GM18502 (cell line): ENCODE results near the gene ZNF227.
"Not testable (repeated sequence)": the region's sequence is repeated elsewhere in the genome, so short reads cannot be mapped to it uniquely, and the experiment has no call there.

Experiments
- ATAC-seq: cut with Tn5 transposase; IDR thresholded peaks from one replicate; pipeline ENCODE4 v1.9.1; 2021; ENCODE audit warnings: mild to moderate bottlenecking; ENCODE audit not compliant: unreplicated experiment, poor library complexity

Gene ZNF227

DNA sequence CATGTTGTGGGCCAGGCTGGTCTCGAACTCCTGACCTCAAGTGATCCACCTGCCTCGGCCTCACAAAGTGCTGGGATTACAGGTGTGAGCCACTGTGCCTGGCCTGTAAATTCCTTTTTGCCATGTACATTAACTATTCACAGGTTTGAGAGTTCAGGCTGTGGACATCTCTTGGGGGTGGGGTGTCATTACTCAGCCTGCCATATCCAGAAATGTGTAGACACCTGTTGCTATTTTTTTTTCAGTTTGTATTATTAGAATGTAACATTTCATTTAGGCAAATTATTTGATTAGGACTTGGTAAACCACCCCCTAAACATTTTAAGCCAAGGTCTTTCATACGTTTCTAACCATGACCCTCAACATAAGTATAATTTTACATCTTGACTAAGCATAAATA, 20.5 kb downstream of the ZNF227 start:
- no peak for ATAC-seq

DNA sequence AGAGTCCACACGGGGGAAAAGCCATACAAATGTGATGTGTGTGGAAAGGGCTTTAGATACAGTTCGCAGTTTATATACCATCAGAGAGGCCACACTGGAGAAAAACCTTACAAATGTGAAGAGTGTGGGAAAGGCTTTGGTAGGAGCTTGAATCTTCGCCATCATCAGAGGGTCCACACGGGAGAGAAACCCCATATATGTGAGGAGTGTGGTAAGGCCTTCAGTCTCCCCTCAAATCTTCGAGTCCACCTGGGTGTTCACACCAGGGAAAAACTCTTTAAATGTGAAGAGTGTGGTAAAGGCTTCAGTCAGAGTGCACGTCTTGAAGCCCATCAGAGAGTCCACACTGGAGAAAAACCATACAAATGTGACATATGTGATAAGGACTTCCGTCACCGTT, 24.1 kb downstream of the ZNF227 start:
- no peak for ATAC-seq

DNA sequence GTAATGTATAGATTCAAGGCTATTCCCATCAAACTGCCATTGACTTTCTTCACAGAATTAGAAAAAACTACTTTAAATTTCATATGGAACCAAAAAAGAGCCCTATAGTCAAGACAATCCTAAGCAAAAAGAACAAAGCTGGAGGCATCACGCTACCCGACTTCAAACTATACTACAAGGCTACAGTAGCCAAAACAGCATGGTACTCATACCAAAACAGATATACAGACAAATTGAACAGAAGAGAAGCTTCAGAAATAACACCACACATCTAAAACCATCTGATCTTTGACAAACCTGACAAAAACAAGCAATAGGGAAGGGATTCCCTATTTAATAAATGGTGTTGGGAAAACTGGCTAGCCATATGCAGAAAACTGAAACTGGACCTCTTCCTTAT, 40.0 kb downstream of the ZNF227 start:
- not testable (repeated sequence) for ATAC-seq

DNA sequence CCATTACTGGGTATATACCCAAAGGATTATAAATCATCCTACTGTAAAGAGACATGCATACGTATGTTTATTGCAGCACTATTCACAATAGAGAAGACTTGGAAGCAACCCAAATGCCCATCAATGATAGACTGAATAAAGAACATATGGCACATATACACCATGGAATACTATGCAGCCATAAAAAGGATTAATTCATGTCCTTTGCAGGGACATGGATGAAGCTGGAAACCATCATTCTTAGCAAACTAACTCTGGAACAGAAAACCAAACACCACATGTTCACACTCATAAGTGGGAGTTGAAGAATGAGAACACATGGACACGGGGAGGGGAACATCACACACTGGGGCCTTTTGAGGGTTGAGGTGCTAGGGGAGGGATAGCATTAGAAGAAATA, 41.1 kb downstream of the ZNF227 start:
- not testable (repeated sequence) for ATAC-seq

DNA sequence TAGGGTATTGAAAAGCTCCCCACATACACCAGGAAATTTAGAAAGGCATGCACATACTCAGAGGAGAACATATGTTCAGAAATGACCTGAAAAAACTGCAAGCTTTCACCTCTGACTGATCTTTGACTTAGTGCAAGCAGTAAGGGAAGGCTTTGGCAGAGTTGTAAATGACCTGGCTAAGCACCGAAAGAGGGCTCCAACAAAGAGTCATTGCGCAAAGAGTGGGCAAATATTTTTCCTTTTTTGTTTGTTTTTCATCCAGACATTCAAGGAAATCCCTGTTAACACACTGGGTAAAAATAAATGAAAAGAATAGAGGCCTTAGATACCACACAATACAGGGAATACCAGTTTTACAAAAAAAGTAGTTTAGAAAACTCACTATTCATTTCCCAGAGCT, 42.2 kb downstream of the ZNF227 start:
- no peak for ATAC-seq

DNA sequence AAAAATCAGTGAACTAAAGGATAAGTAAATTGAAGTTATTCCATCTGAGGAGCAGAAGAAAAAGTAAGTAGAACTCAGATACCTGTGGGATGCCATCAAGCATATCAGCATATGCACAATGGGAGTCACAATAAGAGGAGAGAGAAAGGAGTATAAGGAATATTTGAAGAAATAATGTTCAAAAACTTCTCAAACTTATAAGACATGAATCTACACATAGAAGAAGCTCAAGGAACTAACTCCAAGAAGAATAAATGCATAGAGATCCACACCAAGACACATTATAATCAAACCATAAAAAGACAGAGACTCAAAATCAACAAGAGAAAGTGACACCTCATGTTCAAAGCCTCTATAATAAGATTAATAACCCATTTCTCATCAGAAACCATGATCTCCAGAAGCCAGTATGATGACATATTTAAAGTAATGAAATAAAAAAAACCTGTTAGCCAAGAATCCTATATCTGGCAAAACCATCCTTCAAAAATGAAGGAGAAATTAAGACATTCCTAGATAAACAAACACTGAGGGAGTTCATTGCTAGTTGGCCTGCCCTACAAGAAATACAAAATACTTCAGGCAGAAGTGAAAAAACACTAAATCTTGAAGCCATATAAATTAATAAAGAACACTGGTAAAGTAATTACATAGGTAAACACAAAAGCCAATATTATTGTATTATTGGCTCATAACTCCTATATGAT, 43.5 kb downstream of the ZNF227 start:
- ATAC-seq: no peak

DNA sequence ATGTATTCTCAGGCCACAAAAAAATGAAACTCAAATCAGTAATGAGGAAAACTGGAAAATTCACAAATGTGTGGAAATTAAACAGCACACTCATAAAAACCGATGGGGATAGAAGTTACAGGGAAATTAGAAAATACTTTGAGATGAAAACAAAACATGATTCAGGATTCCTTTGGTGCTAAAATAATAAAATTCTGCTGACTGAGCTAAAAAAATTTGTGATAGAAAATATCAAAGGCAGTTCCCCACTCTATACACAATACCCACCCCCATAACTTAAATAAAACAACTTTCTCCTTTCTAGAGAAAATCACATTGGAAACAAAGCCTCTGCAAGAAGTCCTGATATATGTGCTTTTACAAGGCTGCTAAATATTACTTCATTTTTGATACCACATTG, 45.8 kb downstream of the ZNF227 start:
- no peak for ATAC-seq

DNA sequence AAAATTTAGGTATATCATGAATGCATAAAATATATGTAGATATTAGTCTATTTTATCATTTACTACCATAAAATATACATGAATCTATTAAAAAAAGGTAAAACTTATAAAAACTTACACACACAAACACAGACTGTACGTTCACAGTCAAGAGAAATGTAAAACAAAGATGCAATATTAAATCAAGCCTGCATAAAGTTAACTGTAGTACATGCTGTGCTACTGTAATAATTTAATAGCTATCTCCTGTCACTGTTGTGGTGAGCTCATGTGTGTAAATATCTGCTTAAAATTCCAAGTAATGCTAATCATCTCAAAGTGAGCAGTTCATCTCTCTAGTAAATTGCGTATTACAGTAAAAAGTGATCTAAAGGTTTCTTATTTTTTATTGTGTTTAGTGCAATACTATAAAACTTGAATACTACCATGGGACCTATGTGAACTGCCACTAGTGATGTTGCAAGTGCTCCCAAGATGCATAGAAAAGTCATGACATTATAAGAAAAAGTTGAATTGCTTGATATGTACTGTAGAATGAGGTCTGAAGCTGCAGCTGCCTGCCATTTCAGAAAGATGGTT, 46.6 kb downstream of the ZNF227 start:
- no peak for ATAC-seq

DNA sequence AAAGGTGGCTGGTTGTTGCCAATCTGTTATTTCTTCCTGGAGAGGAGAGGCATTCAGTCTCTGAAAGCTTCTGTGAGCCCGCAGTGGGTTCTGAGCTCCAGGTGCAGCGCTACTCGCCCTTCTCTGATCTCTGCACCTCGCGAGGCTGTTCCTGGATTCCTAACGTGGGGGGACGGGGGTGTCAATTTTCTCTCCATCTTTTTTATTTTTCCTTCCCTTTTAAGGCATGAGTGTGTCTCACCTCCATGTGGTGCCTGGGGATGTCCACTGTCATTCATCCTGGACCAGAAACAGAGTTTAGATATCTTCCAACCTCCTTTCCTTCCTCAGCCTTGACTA, 48.0 kb downstream of the ZNF227 start:
- ATAC-seq: no peak

DNA sequence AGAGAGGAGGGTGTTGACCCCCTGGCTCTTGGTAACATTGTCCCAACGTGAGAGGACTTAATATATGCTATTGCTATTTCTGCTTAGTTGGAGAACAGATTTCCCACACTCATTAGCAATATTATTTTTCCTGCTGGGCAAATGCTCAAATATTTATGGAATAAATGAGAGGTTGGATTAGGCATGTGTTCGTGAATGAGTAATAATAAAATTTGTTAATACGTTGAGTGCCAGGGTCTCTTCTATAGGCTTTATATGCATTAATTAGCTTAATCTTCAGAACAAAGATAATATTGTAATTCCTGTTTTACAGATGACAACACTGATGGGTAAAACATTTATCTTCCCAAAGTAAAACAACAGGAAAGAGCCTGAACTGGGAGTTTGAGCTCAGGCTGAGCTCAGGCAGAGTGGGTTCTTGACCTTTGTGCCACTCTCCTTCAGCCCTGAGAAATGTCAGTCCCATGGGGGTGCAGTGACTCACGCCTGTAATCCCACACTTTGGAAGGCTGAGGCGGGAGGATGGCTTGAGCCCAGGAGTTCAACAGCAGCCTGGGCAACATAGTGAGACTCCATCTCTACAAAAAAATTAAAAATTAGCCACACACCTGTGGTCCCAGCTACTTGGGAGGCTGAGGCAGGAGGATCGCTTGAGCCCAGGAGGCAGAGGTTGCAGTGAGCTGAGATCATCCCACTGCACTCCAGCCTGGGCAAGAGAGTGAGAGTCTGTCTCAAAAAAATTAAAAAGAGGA, 48.5 kb downstream of the ZNF227 start:
- no peak for ATAC-seq

DNA sequence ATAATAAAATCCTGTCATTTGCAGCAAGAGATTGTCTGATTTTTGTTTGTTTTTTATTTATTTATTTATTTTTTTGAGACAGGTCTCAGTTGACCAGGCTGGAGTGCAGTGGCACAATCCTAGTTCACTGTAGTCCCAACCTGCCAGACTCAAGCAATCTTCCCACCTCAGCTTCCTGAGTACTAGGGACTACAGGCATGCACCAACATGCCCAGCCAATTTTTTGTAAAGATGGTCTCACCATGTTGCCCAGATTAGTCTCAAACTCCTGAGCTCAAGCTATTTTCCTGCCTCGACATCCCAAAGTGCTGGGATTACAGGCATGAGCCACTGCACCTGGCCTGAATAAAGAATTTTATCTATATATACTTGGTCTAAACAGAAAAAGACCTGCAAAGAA, 65.0 kb downstream of the ZNF227 start:
- no peak for ATAC-seq

DNA sequence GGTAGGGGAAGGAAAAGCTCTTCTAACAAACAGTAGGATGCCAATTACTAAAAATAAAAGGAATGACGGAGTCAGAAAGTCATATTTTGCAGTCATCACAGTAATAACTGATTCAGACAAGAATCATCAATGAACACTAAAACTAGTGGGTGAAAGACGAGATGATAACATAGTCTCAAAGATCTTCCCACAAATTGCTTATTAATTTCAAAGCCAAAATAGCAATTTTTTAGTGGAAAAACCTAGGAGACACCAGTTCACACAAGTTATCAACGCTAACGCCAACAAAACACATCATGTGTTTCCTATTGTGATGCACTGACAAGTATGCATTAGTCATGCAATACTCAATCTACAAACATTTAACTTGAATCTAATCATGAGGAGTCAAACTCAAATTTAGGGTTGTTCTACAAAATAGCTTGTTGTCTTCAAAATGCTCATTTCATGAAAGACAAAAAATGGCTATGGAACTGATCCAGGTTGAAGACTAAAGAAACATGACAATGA, 65.9 kb downstream of the ZNF227 start:
- ATAC-seq: no peak

DNA sequence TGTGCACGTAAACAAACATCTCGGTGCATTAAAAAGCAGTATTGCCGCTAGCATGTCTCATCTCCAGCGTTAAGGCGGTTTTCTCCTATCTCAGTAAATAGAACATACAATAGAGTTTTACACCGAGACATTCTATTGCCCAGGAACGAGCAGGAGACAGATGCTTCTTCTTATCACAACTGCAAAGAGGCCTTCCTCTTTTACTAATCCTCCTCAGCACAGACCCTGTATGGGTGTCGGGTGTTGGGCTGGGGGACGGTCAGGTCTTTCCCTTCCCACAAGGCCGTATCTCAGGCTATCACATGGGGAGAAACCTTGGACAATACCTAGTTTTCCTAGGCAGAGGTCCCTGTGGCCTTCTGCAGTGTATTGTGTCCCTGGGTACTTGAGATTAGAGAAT, 68.6 kb downstream of the ZNF227 start:
- ATAC-seq: no peak

DNA sequence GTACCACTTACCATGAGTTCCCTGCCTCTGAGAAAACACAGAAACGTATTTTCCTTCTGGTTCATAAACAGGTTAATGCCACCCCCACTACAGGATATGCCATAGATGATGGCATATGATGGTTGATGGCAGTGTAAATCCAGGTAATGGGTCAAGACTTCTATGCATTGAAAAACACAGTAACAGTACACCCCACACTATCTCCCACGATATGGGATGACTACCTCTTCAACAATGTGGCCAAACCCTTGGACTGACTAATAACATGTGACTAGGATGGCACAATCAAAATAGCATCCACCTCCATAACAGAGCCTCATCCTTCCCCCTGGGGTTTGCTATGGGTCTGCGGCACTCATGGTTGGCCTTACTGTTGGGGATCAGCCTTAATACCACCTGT, 70.5 kb downstream of the ZNF227 start:
- no peak for ATAC-seq

DNA sequence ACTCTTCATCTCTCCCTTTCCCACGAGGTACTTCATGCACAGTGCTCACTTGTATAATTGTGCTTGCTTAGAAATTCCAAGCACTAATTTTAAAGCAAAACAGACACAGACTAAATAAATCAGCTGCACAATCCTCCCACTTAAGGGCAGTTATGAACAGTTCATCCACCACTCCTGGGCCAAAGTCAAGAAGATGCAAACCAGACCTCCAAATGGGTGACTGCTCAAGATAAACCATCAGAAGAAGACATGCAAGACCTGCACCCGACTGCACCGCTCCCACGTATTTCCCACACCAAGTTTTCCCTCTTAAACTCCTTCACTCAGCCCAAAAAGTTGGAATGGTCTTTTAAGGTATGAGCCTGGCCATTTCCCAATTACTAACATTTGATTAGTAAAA, 72.6 kb downstream of the ZNF227 start:
- ATAC-seq: no peak
